IMR-90 (cell line): ENCODE data around the gene TRPC1. TPM values are rescaled to one million over a fixed set of nuclear protein-coding genes. Genes with fewer than 3 reads are reported as not detected.

Source experiments
- ATAC-seq: fragments of 200-7000 bp; cut with Tn5 transposase; 2 replicates; pipeline ENCODE4 v1.9.1; 2020; ENCODE audit warnings: low read depth, mild to moderate bottlenecking, moderate library complexity
- BruUV-seq: library from RNA; stranded (reverse); fragments of 400-500 nt; replicated peaks from 2 replicates; lab custom pipeline; 2021; lab: Mats Ljungman, UMichigan
- CTCF ChIA-PET: fragments of 300-600 bp; formaldehyde crosslinking; extraction: SDS; loops from one replicate; lab custom pipeline; 2021; ENCODE audit warnings: antibody characterized with exemption; lab: Yijun Ruan, JAX
- POLR2A ChIA-PET: fragments of 300-600 bp; sonication (Branson Sonifier 250); formaldehyde crosslinking; loops from one replicate; lab custom pipeline; 2022; ENCODE audit warnings: antibody characterized with exemption; ENCODE audit not compliant: unreplicated experiment; lab: Charles Lee
- DNase-seq: peaks from one replicate; pipeline ENCODE4 v3.0.0; 2013
- H2AFZ ChIP-seq: replicated peaks from 2 replicates; pipeline ENCODE3; 2013; ENCODE audit warnings: low read length, mild to moderate bottlenecking; ENCODE audit not compliant: poor library complexity
- H2AK5ac ChIP-seq: 2 replicates; pipeline ENCODE4 v1.6.1; 2013; ENCODE audit warnings: low read depth, low read length, inconsistent platforms
- H2AK9ac ChIP-seq: replicated peaks from 2 replicates; pipeline ENCODE3; 2013; ENCODE audit warnings: mild to moderate bottlenecking, low read depth, low read length, moderate library complexity; ENCODE audit not compliant: poor library complexity
- H2BK120ac ChIP-seq: 2 replicates; pipeline ENCODE4 v1.6.1; 2013; ENCODE audit warnings: low read depth, low read length, inconsistent platforms
- H2BK15ac ChIP-seq: 3 replicates; pipeline ENCODE4 v1.6.1; 2013; ENCODE audit warnings: low read depth, low read length, inconsistent platforms
- H2BK20ac ChIP-seq: 2 replicates; pipeline ENCODE4 v1.6.1; 2013; ENCODE audit warnings: low read depth, mild to moderate bottlenecking, inconsistent platforms, low read length, moderate library complexity
- H2BK5ac ChIP-seq: 2 replicates; pipeline ENCODE4 v1.6.1; 2013; ENCODE audit warnings: mild to moderate bottlenecking, low read depth, low read length, inconsistent platforms; ENCODE audit not compliant: poor library complexity, severe bottlenecking
- H3K14ac ChIP-seq: replicated peaks from 2 replicates; pipeline ENCODE4 v1.6.1; 2013; ENCODE audit warnings: low read depth, low read length, inconsistent platforms
- H3K18ac ChIP-seq: 2 replicates; pipeline ENCODE4 v1.6.1; 2013; ENCODE audit warnings: low read depth, low read length, control low read depth
- H3K23ac ChIP-seq: 2 replicates; pipeline ENCODE4 v1.6.1; 2013; ENCODE audit warnings: low read depth, low read length, inconsistent platforms
- H3K27ac ChIP-seq: 2 replicates; pipeline ENCODE4 v1.5.1; 2013; ENCODE audit warnings: mild to moderate bottlenecking, control low read depth, low read length; ENCODE audit not compliant: insufficient read depth
- H3K27me3 ChIP-seq: 2 replicates; pipeline ENCODE4 v1.6.1; 2013; ENCODE audit warnings: low read length; ENCODE audit not compliant: control insufficient read depth, insufficient read depth
- H3K36me3 ChIP-seq: 2 replicates; pipeline ENCODE4 v1.6.1; 2013; ENCODE audit warnings: low read length, mixed read lengths; ENCODE audit not compliant: control insufficient read depth, insufficient read depth
- H3K4ac ChIP-seq: 2 replicates; pipeline ENCODE4 v1.6.1; 2013; ENCODE audit warnings: low read depth, low read length, inconsistent platforms
- H3K4me1 ChIP-seq: 2 replicates; pipeline ENCODE4 v1.6.1; 2013; ENCODE audit warnings: low read length, mixed read lengths; ENCODE audit not compliant: control insufficient read depth, insufficient read depth
- H3K4me2 ChIP-seq: 2 replicates; pipeline ENCODE4 v1.6.1; 2013; ENCODE audit warnings: low read depth, mild to moderate bottlenecking, control low read depth, low read length, moderate library complexity
- H3K4me3 ChIP-seq: 2 replicates; pipeline ENCODE4 v1.5.1; 2013; ENCODE audit warnings: low read depth, mild to moderate bottlenecking, control low read depth, low read length, moderate library complexity; ENCODE audit not compliant: insufficient read depth
- H3K56ac ChIP-seq: 2 replicates; pipeline ENCODE4 v1.6.1; 2013; ENCODE audit warnings: low read length, inconsistent platforms; ENCODE audit not compliant: insufficient read depth; ENCODE audit errors: extremely low read depth
- H3K79me1 ChIP-seq, 2 experiments: 2 replicates each; pipeline ENCODE4 v1.6.1; 2013; ENCODE audit warnings: low read length in 2 of 2, inconsistent platforms in 1 of 2, low read depth in 1 of 2
- H3K9ac ChIP-seq: 2 replicates; pipeline ENCODE4 v1.6.1; 2013; ENCODE audit warnings: low read depth, low read length, control low read depth
- H3K9me1 ChIP-seq: 2 replicates; pipeline ENCODE4 v1.6.1; 2013; ENCODE audit warnings: low read length, inconsistent platforms; ENCODE audit not compliant: insufficient read depth
- H3K9me3 ChIP-seq: 2 replicates; pipeline ENCODE4 v1.6.1; 2013; ENCODE audit warnings: low read length; ENCODE audit not compliant: control insufficient read depth, insufficient read depth
- H4K20me1 ChIP-seq: 2 replicates; pipeline ENCODE4 v1.6.1; 2013; ENCODE audit warnings: low read length, inconsistent platforms; ENCODE audit not compliant: insufficient read depth
- H4K5ac ChIP-seq: 2 replicates; pipeline ENCODE4 v1.6.1; 2013; ENCODE audit warnings: mild to moderate bottlenecking, low read depth, low read length, control low read depth
- H4K8ac ChIP-seq, 2 experiments: 2 replicates each; pipeline ENCODE4 v1.6.1; 2013; ENCODE audit warnings: low read depth in 2 of 2, low read length in 2 of 2, control low read depth in 1 of 2, inconsistent platforms in 1 of 2
- H4K91ac ChIP-seq: 2 replicates; pipeline ENCODE4 v1.6.1; 2013; ENCODE audit warnings: low read depth, low read length, inconsistent platforms; ENCODE audit not compliant: insufficient read depth
- CHD1 ChIP-seq: IDR thresholded peaks from 2 replicates; pipeline ENCODE4 v1.6.1; 2012; ENCODE audit warnings: low read depth, low read length, improper control_type of control experiment
- MAFK ChIP-seq: IDR thresholded peaks from 2 replicates; pipeline ENCODE4 v1.6.1; 2012; ENCODE audit warnings: low read depth, low read length, improper control_type of control experiment
- MXI1 ChIP-seq: IDR thresholded peaks from 2 replicates; pipeline ENCODE4 v1.6.1; 2012; ENCODE audit warnings: low read depth, mild to moderate bottlenecking, low read length, moderate library complexity, borderline replicate concordance
- POLR2A ChIP-seq: IDR thresholded peaks from 2 replicates; pipeline ENCODE4 v1.6.1; 2012; ENCODE audit warnings: mild to moderate bottlenecking, low read depth, low read length
- WGBS, 2 experiments: methylation state at CpG; one replicate each; pipeline versions ENCODE4 v1.1.5 to v1.1.7; 2013; ENCODE audit warnings: missing lambda C conversion rate in 2 of 2; ENCODE audit not compliant: insufficient read length in 1 of 2; ENCODE audit errors: extremely low coverage in 2 of 2; 5-methylcytosine and 5-hydroxymethylcytosine counted together
- dilution Hi-C: fragments of 300-500 bp; cut with HindIII; formaldehyde crosslinking; loops from one replicate; pipeline ENCODE4 v1.14.3; 2018; ENCODE audit warnings: low sequenced_read_pairs; ENCODE audit not compliant: unreplicated experiment
- in situ Hi-C: fragments of 300-500 bp; cut with MboI; formaldehyde crosslinking; loops from 3 replicates; pipeline ENCODE4 v1.14.3; 2019; ENCODE audit warnings: low sequenced_read_pairs, inconsistent platforms, mixed read lengths
- intact Hi-C: fragments of 100-400 bp; cut with micrococcal nuclease; formaldehyde crosslinking; loops from 2 replicates; pipeline ENCODE4 v1.10.0; 2022
- polyA plus RNA-seq, 3 experiments: library from polyadenylated mRNA; depleted of rRNA; stranded (reverse); fragments of >200 nt; gene quantifications; 2 replicates each; pipeline ENCODE4 v1.2.3, GENCODE V29; 2012; ENCODE audit warnings: low replicate concordance in 1 of 3
- total RNA-seq: library from RNA; depleted of rRNA; stranded (reverse); fragments of >200 nt; gene quantifications from 2 replicates; pipeline ENCODE4 v1.2.3, GENCODE V29; 2012

Gene TRPC1
- total and polyA plus RNA-seq, 2 of the 4 experiments (the other 2 are of a cell fraction): 5.9 to 7.2 TPM

- in situ Hi-C loops (no loop called here), dilution Hi-C loops (no loop called here), intact Hi-C loops (no loop called here)
- no peak for TF ChIP-seq MAFK
- TF ChIP-seq CHD1: no peak
- TF ChIP-seq POLR2A: no peak
- TF ChIP-seq MXI1: no peak
- no peak overlapping the region for H2BK120ac ChIP-seq
- H3K14ac ChIP-seq: no peak overlapping the region
- BruUV-seq: no TSS peak
- H4K20me1 ChIP-seq: no peaks in the 10 kb centered on the region
- no peaks in the 10 kb centered on the region for H3K9me1 ChIP-seq
- H3K4me3 ChIP-seq: no peak overlapping the region
- CTCF ChIA-PET: no interaction called here
- H3K4ac ChIP-seq: no peak overlapping the region
- H2BK5ac ChIP-seq: no peak overlapping the region
- no peak overlapping the region for H3K27ac ChIP-seq
- no peak overlapping the region for H2BK15ac ChIP-seq
- no peak for DNase-seq
- H3K23ac ChIP-seq: no peak overlapping the region
- H3K27me3 ChIP-seq: no peaks in the 10 kb centered on the region
- no CpG with 5 or more reads among the region's 2 CpGs for WGBS, 2 experiments
- no peak overlapping the region for H2AFZ ChIP-seq
- H3K4me2 ChIP-seq: no peak overlapping the region
- no peak overlapping the region for H4K5ac ChIP-seq
- no peaks in the 10 kb centered on the region for H3K4me1 ChIP-seq
- H2BK20ac ChIP-seq: no peak overlapping the region
- H3K9me3 ChIP-seq: no peaks in the 10 kb centered on the region
- ATAC-seq: no peak
- H2AK9ac ChIP-seq: no peak overlapping the region
- H3K18ac ChIP-seq: no peak overlapping the region
- H2AK5ac ChIP-seq: no peak overlapping the region
- H3K56ac ChIP-seq: no peak overlapping the region
- H3K79me1 ChIP-seq: no peaks in the 10 kb centered on the region
- no peak overlapping the region for H3K9ac ChIP-seq
- no peaks in the 10 kb centered on the region for H3K36me3 ChIP-seq
- POLR2A ChIA-PET: no interaction called here
- H4K91ac ChIP-seq: no peak overlapping the region
- H4K8ac ChIP-seq: no peak overlapping the region
Measured at GRCh38 chr3:142690613-142691012, 33.2 kb upstream of the TRPC1 start.
